ENCODE measurements around the gene ZNF439. TPM values are rescaled to one million over a fixed set of nuclear protein-coding genes. Genes with fewer than 3 reads are reported as not detected.
"Not testable (repeated sequence)": the region's sequence is repeated elsewhere in the genome, so short reads cannot be mapped to it uniquely, and the experiment has no call there.

ZNF439 gene
- total RNA-seq, 1 experiment from 2014 or later: 6.2 TPM

GRCh38 chr19:11887234-11887610 lies 38.7 kb downstream of the ZNF439 start:
- no peaks in the 10 kb centered on the region for H3K27me3 ChIP-seq (ENCODE audit: low read length)
- H3K27ac ChIP-seq (ENCODE audit: low read length): no peak overlapping the region
- intact Hi-C loops (cut with micrococcal nuclease): no loop called here
- CTCF ChIA-PET: no interaction called here
- peaks cover 7% of the 10 kb centered on the region; the same call in 1 of the 2 replicates for H3K9me3 ChIP-seq (ENCODE audit: low read length)
- no peak for ATAC-seq
- no peaks in the 10 kb centered on the region for H3F3A ChIP-seq (ENCODE audit: low read length, unreplicated experiment)
- 0 out of 2 replicates have a peak, but pooled peaks cover 4% of the 10 kb centered on the region for H3K4me1 ChIP-seq (ENCODE audit: insufficient read depth, low read length)
- BruUV-seq (replicated peaks): no TSS peak
- peak overlapping the region; percentile 83 for H3K4me2 ChIP-seq (ENCODE audit: low read length)
- DNase-seq: no peak
- H3K9ac ChIP-seq (ENCODE audit: low read length): no peak overlapping the region
- H3K4me3 ChIP-seq (ENCODE audit: low read length): peak overlapping the region; percentile 72; the same call in 1 of the 2 replicates
- H3K79me2 ChIP-seq (ENCODE audit: low read length): no peaks in the 10 kb centered on the region
- no peaks in the 10 kb centered on the region for H3K36me3 ChIP-seq (ENCODE audit: low read depth, low read length)
- no peaks in the 10 kb centered on the region for H4K20me1 ChIP-seq (ENCODE audit: low read length)
- TF ChIP-seq, protein P1, sequence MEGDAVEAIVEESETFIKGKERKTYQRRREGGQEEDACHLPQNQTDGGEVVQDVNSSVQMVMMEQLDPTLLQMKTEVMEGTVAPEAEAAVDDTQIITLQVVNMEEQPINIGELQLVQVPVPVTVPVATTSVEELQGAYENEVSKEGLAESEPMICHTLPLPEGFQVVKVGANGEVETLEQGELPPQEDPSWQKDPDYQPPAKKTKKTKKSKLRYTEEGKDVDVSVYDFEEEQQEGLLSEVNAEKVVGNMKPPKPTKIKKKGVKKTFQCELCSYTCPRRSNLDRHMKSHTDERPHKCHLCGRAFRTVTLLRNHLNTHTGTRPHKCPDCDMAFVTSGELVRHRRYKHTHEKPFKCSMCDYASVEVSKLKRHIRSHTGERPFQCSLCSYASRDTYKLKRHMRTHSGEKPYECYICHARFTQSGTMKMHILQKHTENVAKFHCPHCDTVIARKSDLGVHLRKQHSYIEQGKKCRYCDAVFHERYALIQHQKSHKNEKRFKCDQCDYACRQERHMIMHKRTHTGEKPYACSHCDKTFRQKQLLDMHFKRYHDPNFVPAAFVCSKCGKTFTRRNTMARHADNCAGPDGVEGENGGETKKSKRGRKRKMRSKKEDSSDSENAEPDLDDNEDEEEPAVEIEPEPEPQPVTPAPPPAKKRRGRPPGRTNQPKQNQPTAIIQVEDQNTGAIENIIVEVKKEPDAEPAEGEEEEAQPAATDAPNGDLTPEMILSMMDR (conservative IDR thresholded peaks at IDR 0.05; ENCODE audit: low read depth, low read length): no peak
- TF ChIP-seq EZH2phosphoT487 (IDR thresholded peaks at IDR 0.05; ENCODE audit: borderline replicate concordance, low read length): no peak
- no peak for TF ChIP-seq EZH2 (IDR thresholded peaks at IDR 0.05; ENCODE audit: low read length, unreplicated experiment)
- H2AFZ ChIP-seq (ENCODE audit: low read length): peak overlapping the region; percentile 94
- no peaks in the 10 kb centered on the region for H3K9me2 ChIP-seq (replicated peaks; ENCODE audit: low read length)
- POLR2A ChIA-PET (ENCODE audit: unreplicated experiment): interaction anchor here (0.7 kb wide), 1 partner anchor 136 kb away, joined by 6 read pairs; no protein-coding TSS in a partner anchor

GRCh38 chr19:11887611-11888531 lies 39.3 kb downstream of the ZNF439 start, which contains the start of gene ZNF69:
Gene ZNF69 (plus strand): TSS chr19:11887782. CDS start chr19:11887924, 142 bp downstream.
- Histone ChIP-seq H3K36me3 (ENCODE audit: low read depth, low read length) (no peaks in the 10 kb centered on the region), H3K4me3 (ENCODE audit: low read length) (peak within 1 kb of the TSS; percentile 72), H3F3A (ENCODE audit: low read length, unreplicated experiment) (no peaks in the 10 kb centered on the region), H2AFZ (ENCODE audit: low read length) (peak within 1 kb of the TSS; percentile 94), H3K27ac (ENCODE audit: low read length) (peak within 1 kb of the TSS; percentile 37), H4K20me1 (ENCODE audit: low read length) (no peaks in the 10 kb centered on the region), H3K9me3 (ENCODE audit: low read length) (peaks cover 7% of the 10 kb centered on the region; the same call in 1 of the 2 replicates), H3K9ac (ENCODE audit: low read length) (peak within 1 kb of the TSS; percentile 47), H3K27me3 (ENCODE audit: low read length) (no peaks in the 10 kb centered on the region), H3K79me2 (ENCODE audit: low read length) (no peaks in the 10 kb centered on the region), H3K4me2 (ENCODE audit: low read length) (peak within 1 kb of the TSS; percentile 83), H3K9me2 (replicated peaks; ENCODE audit: low read length) (no peaks in the 10 kb centered on the region), H3K4me1 (ENCODE audit: insufficient read depth, low read length) (0 out of 2 replicates have a peak, but pooled peaks cover 4% of the 10 kb centered on the region)
- no peak for TF ChIP-seq EZH2phosphoT487 (IDR thresholded peaks at IDR 0.05; ENCODE audit: borderline replicate concordance, low read length)
- TF ChIP-seq, protein P1 (conservative IDR thresholded peaks at IDR 0.05; ENCODE audit: low read depth, low read length): peak; percentile 39; the same call in 1 of the 2 replicates
- TF ChIP-seq EZH2 (IDR thresholded peaks at IDR 0.05; ENCODE audit: low read length, unreplicated experiment): no peak
- ChIA-PET CTCF (no interaction called here), POLR2A (ENCODE audit: unreplicated experiment) (interaction anchor here (0.7 kb wide), 1 partner anchor 136 kb away, joined by 6 read pairs; no protein-coding TSS in a partner anchor)
- no TSS peak for BruUV-seq (replicated peaks)
- intact Hi-C loops (cut with micrococcal nuclease): no loop called here
- ATAC-seq (peak; percentile 76), DNase-seq (peak; percentile 70)

- H2AFZ ChIP-seq (ENCODE audit: low read length); H3K27ac ChIP-seq (ENCODE audit: low read length); H3K4me2 ChIP-seq (ENCODE audit: low read length); H3K4me1 ChIP-seq (ENCODE audit: insufficient read depth, low read length); ATAC-seq; H3K79me2 ChIP-seq (ENCODE audit: low read length); intact Hi-C loops (cut with micrococcal nuclease); CTCF ChIA-PET; H3K36me3 ChIP-seq (ENCODE audit: low read depth, low read length); H3K9me3 ChIP-seq (ENCODE audit: low read length); POLR2A ChIA-PET (ENCODE audit: unreplicated experiment); BruUV-seq (replicated peaks); H3K27me3 ChIP-seq (ENCODE audit: low read length); H3K4me3 ChIP-seq (ENCODE audit: low read length); H4K20me1 ChIP-seq (ENCODE audit: low read length); H3K9ac ChIP-seq (ENCODE audit: low read length); DNase-seq; H3F3A ChIP-seq (ENCODE audit: low read length, unreplicated experiment); H3K9me2 ChIP-seq (replicated peaks; ENCODE audit: low read length): not testable (repeated sequence)
Measured at GRCh38 chr19:11889901-11890300, 41.4 kb downstream of the ZNF439 start.
